Measurements from ENCODE around the gene CDK5RAP2.

- no peak for TF ChIP-seq CTCF (IDR thresholded peaks at IDR 0.05; ENCODE audit: insufficient read depth, low read length)
- no peak for TF ChIP-seq GABPA (IDR thresholded peaks at IDR 0.05; ENCODE audit: low read depth)
Observed at GRCh38 chr9:120484162-120484561, 95.8 kb downstream of the CDK5RAP2 start.
